HuH-7.5 (cell line): ENCODE measurements around the gene GAN.
A peak's percentile ranks its signal among the peaks of the same experiment; 100 is the strongest.
"Not testable (repeated sequence)": the region's sequence is repeated elsewhere in the genome, so short reads cannot be mapped to it uniquely, and the experiment has no call there.

ENCODE experiments used
- DNase-seq: peaks from one replicate; pipeline ENCODE4 v3.0.0; 2011; ENCODE audit warnings: low spot score

Gene GAN

DNA sequence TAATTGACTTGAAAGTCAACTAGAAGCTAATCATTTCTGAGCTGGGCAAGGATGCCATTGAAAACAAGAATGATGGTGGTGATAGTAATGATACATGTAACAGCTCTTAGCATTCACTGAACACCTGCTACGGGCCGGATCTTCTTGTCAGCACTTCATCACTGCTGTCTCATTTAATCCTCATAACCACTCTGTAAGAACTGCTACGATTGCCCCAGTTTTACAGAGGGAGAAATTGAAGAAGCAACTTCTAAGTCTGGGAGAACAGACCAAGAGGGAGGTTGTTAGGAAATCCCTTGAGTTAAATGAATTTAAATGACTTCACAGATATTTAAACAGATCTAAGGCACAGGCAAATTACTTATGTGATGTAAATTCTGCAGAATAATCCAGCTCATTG is 7.0 kb upstream of the GAN start:
- DNase-seq = no peak

DNA sequence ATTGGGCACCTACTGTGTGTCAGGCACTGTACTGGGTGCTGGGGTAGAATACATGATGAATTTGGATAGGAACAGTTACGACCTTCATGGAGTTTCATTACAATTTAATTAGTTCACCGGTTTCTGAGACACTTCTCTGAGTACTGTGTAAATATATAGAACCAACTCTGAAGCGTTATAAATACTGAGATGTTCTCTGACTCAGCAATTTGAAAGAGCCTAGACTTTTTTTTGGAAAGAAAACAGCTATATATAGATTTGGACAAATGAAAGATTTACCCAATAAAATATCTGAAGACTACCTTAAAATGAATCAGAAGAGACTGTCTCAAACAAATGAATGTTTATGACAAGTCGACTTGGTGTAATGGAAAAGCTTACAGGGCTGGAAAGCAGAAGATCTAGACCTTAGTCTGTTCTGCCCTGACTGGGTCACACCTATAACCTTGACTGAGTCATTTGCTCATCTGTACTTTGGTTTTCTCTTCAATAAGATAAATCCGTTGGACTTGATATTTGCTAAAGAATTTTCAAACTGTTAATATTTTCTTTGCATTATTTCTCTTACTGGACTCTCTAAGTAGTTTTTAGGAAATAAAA is 4.6 kb upstream of the GAN start:
- DNase-seq = no peak

DNA sequence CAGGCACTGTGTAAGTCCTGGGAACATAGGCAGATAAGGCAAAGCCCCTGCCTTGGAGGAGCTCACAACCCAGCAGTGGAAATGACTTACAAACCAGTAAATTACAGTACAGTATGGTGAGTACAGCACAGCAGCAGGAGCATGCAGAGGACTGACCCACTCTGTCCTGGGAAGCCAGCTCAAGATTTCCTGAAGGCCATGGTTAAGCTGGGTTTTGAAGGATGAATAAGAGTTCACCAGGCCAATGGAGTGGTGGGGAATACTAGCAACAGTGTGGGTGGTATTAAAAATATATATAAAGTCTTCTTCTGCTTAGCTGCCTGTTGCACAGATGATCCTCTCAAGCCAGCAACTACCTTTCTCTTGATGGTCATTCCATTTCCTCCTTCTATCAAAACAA is 3.0 kb upstream of the GAN start:
- no peak for DNase-seq

DNA sequence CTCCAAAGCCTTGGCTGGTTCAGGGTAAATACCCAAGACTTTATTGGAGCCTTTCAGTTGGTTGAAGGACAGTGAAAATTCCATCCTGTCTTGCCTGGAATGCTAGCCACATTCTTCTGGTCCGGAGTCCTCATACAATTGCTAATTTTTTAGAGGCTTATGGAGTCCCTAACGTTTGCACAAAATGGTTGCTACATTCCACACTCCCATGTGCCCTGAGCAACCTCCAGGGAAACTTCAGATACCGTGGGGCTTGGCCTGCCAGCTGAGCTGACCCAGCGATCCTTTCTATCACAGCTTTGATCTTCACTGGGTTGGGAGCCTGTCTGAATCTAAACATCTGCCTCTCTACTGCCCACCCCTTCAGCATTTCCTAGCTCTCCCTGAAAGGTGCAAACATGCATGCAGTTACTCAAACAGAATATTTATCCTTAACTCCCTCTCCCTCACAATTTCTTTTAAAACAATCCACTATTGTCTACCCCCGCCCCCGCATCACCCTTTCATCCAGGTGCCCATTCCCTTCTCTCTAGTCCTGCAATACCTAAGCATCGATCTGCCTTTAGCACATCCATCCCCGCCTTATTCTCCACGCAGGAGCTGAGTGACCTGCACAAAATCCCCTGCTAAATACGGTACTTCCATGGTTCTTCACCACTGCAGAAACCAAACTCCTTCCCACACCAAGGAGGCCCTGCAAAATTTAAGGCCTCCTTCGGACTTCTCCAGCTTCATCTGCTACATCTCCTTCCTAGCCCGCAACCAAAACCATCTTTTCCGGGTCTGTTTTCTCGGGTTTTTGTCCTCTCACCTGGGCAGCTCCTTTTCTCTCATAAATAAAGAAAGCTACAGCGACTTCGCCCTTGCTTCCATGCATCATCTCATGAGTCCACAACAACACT is 810 bp upstream of the GAN start:
- DNase-seq = no peak

DNA sequence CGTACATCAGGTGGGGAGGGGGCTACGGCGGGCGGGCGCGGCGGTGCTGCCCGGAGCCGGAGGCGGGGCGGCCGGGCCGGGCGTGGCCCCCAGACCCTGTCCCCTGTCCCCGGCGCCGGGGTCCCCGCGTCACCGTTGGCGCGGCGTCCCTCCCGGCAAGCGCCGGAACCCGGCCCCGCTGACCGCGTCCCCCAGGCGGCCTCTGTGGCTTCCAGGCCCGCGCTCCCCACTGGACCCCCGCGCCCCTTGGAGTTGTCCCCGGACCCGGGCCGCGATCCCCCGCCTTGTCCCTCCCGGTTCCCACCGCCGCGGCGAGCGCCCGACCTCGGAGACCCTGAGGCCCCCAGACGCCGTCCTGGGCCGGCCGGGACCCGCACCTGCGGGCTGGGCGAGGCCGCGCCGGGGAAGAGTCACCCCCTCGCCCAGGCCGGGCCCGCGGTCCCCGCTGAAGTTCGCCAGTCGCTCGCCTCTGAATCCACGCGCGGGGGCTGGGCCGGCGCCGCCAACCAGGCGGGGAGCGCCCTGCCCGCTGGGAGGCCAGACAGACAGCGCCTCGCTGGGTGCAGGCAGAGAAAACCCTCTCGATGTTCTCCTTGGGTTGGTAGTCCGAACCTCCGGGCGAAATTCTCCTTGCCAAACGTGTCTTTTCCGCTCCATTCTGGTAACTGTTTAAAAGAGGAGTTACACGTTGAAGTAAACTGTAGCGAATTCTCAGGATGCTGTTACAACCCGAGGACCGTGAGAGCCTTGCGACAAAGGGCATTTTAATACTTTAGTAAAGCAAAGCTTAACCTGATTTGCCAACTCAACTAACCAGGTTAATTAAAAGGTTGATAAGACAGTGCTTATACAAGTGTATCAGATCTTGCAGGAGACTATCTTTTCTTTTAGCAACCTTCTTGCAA is 761 bp downstream of the GAN start:
- peak; percentile 43 for DNase-seq

DNA sequence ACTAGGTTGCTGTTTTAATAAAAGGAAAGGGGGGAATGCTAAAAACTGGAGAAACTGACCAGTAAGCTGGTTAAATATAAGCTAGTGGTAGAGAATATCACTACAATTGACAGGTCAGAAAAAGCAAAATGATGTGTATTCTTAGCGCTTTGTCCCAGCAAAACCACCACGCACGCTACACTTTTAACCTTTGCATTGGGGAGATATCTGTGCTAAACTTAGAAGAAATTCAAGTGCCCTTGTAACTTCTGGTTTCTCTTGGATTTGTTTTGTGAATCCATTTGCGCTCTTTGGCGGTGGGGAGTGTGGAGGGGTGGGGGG is 1.4 kb downstream of the GAN start:
- DNase-seq = no peak

DNA sequence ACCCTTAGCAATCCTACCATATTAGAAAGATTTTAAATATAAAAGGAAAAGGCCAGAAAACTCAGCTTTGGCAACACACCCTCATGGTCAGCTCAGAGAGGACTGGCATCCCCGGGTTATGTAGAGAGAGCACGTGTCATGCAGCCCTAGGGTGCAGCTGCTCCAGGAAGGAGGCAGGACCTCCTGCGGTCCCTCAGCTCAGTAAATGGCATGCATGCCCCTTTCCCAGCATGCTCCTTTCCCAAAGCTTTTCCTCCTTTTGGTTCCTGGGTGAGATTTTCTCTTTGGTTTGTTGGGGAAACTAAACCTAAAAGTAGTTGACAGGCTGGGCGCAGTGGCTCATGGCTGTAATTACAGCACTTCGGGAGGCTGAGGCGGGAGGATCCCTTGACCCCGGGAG is 3.9 kb downstream of the GAN start:
- DNase-seq = no peak

DNA sequence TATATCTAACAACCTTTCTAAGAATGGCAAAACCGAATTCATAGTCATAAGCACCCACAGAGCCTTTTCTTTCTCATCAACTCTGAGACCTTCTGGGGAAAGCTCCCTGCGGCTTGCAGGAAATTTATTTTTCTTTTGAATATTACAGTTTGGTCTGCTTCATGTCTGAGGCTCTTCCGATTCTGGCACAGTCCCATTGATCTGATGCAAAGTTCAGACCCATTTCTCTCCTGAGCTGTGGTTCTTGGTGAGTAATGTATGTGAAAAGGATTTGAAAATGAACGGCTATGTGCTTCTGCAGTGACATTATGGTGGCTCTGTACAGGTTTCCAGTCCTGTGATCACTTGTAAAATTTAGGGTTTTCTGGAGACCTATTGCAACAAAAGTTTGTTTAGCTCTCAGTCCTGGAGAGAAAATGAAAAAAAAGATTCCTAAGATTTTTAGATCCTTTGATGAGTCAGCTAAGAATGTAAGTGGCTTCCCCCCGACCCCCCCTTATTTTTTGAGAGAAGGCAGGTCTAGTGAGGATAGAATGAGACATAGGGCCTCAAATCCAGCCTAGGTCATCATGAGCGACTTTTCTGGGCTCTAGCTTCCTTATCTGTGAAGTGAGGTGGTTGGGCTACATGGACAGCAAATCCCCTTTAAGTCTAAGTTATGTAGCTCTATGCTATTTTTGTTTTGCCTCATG is 4.6 kb downstream of the GAN start:
- no peak for DNase-seq

DNA sequence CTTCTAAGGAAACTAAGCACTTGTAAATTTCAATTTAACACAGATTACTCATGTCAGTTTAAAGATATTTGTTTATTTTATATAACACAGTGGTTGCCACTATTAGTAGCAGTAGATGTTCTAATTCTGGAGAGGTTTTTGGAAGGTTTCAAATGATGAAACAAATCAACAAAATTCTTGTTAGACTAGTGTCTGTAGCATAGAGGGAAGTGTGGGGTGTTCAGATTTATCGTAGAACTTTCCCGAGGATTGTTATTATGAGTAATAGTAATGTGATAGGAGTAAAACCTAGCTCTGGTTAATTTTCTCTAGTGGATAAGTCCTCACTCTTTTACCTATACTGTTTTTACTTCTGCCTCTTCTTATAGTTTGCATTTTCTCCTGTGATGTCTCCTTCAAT is 6.3 kb downstream of the GAN start:
- DNase-seq = no peak

DNA sequence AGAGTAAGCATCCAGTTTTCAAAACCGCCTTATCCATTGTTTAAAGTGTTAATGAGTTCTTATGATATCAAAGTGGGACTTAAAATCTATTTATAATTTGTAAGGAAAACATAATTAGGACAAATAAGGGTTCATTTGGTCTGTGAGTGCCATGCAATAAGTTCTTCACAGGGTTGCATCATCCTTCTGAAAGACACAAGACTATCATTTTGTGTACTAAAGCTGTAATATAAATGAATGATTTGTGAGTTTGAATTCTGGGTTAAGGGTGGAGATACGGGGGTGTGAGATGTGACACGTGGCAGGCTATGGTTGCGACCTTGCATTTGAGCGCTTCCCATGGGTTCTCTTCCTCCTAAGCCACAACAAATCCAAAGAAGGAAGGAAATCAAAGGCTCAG is 6.8 kb downstream of the GAN start:
- no peak for DNase-seq

DNA sequence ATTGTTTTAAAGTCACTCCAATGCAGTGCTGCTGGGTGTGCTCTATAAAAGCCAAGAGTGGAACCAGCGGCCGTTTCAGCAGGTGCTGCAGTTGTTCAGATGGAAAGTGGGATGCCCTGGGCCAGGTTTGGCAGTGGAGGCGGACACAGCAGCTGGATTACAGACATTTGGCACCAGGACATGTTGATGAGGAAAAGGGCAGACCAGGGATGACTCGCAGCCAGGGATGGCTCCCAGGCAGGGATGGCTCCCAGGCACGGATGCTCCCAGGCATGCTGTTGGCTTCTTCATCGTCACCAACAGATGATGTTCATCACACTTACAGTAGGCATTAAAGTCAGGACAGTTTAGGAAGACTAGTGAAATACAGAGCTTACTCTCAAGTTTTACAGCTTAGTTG is 10.0 kb downstream of the GAN start:
- no peak for DNase-seq

DNA sequence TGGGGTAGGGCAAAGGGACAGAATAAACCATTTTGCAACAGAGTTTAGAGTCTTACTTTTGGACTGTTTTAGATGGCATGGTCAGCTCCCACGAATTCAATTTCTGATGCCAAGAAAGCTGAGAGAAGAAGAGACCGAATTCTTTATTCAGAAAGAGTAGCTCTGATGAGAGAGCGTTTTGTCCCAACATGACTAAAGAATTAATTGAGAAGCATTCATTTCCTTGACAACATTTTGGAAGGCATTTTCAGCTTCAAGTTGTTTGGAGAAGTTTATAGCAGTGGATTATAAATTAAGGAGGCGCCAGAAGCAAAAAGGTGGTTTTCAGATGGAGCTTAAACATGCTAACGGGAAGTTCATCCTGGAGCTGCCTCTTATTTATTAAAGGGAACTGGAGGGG is 12.2 kb downstream of the GAN start:
- no peak for DNase-seq

DNA sequence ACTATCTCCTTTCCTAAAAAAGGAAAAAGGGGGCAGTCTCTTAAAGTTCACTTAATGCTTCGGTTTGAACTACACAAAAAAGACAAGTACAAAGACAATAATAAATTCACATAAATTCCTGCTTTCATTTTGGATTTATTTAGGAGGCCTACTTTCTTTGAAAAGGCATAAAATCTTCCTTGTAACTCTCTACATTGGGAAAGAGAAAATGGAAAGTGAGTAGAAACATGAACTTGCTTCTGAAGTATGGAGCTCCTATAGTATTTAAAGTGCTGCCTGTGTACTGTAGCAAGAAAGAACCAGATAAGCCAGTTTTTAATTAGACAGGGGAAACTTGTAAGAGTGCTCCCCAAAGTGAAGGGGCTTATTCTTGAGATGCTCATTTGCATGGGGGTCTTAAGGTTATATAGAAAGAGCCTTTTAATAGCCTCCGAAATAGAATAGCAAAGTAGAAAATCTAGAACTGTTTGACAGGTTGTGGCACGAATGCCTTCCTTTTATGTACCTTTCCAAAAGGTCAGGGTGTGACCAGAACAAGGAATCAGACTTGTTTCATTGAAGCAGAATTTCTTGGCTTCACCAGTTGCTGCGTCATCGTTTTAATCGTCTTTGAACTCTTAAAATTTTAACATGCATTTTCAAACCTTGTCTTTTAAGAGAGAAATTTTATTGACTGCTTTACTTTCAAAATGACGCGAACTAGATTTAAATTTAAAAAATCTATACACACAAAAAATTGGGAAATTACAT is 12.9 kb downstream of the GAN start:
- no peak for DNase-seq

DNA sequence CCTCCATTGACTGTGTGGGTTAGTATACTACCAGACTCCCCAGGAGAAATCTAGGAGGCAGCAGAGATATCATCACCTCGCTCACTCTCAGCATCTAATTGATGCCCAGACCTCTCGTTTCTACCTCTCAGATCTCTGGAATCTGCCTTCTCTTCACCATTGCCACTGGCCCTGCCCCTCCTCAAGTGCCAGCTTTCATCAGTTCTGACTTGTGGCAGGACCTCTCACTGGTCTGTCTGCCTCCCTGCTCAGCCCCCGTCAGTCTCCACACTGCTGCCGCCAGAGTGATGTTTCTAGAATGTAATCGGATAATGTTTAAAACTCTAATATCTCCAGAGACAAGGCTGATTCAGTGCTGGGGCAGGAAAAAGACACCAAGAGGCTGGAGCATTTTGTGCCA is 15.2 kb downstream of the GAN start:
- DNase-seq = no peak

DNA sequence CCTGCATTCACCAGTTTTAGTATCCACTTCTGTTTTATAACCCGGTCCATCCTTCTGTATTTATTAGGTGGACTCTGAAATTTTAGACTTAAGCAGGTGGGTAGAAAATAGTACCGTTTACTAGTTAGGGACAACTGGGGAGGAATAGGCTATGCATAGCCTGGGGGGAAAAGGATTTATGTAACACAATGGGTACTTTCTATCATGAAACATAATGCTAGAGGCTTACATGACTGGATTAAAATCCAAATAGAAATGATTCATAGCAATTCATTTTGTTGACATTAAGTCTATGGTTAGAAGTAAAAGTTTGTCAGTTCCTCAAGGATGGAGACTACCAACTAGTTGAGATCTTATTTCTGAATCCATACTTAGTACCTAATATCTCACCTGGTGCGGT is 18.6 kb downstream of the GAN start:
- no peak for DNase-seq

DNA sequence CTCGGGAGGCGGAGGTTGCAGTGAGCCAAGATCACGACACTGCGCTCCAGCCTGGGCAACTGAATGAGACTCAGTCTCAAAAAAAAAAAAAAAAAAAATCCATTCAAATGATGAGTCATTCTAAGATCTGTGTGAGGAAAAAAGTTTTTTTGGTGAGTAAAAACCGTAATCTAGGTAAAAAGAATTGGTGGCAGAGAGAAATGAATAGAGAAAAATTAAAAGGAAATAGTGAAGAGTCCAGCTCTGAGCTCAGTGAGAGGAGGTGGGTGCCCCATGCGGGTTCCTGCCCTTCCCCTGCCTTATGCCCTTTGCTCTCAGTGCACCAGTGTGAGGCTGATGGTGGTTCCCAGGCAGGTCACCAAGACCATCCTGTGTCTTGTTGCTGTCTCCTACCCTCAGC is 20.9 kb downstream of the GAN start:
- no peak for DNase-seq

DNA sequence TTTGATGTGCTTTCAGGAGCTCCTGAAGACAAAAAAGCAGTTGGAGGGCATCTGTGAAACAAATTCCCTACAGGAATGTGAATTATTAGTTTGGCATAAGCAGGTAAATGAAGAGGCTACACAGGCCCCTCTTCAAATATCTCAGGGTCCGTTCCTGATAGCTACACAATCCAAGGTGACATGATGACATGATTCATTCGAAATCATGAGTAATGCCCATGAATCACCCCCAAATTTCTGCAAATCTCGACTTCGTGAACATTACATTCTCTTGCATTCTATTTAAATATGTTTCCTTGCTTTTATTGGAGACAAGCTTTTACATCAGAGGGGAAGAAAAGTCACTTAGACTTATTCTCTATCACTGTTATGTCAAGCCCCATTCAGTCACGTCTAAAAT is 22.3 kb downstream of the GAN start:
- DNase-seq = no peak

DNA sequence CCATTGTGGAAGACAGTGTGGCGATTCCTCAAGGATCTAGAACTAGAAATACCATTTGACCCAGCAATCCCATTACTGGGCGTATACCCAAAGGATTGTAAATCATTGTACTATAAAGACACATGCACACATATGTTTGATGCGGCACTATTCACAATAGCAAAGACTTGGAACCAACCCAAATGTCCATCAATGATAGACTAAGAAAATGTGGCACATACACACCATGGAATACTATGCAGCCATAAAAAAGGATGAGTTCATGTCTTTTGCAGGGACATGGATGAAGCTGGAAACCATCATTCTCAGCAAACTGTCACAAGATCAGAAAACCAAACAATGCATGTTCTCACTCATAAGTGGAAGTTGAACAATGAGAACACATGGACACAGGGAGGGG is 30.4 kb downstream of the GAN start:
- not testable (repeated sequence) for DNase-seq

DNA sequence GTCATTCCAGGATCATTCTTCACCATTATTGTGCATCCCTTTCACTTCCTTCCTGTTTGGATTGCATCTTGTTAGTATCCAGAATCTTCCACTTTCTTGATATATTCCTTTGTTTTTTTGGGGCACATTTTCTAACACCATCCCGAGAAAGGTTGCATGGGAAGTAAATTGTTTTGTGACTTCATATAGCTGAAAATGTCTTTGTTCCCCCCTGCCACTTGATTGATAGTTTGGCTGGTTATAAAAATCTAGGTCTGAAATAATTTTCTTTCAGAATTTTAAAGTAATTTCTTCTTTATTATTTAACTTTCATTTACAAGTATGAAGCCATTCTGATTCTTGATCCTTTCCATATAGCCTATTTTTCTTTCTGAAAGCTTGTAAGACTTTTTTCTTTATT is 32.7 kb downstream of the GAN start:
- no peak for DNase-seq

DNA sequence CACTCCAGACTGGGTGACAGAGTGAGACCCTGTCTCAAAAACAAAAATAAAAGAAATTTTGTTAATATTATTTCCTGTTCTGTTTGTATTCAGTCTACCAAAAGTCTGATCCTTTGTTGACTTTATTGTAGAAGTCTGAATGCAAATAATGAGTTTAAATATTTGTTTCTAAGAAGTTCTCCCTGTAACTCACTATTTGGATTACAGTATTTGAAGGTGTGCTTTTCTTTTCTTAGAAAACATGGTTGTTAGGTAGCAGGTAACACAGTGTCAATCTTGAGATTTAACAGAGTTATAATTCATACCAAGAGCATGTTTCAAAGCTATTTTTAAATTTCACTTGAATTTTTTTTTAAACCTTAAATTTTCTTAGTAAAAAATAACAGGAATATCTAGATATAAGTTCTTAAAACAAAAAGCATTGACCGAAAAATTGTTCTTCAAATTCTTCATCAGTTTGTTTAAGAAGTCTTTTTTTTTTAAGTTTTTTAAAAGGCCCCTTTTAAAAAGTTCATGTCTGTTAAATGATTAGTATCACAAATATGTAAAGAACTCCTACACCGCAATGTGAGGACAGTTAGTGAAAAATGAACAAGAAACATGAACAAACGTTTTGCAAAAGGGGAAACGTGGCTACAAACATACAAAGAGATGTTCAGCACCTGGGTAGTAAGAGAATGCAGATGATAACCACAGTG is 35.0 kb downstream of the GAN start:
- no peak for DNase-seq

DNA sequence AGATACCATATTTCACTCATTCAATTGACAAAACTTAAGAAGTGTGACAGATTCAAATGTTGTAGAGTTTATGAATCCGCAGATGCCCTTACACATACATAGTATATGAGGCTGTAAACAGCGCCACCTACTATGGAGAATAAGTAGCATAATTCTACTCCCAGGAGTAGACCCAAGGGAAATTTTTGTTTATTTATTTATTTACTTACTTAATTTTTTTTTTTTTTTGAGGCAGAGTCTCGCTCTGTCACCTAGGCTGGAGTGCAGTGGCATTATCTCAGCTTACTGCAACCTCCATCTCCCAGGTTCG is 35.5 kb downstream of the GAN start:
- peak; percentile 10 for DNase-seq
